H9 (cell line): ENCODE results near the gene LDB3. TPM values are rescaled to one million over a fixed set of nuclear protein-coding genes. Genes with fewer than 3 reads are reported as not detected.

Experiments used
- DNase-seq: peaks from one replicate; pipeline ENCODE4 v3.0.0-alpha.2; 2017
- H2AFZ ChIP-seq: one replicate; pipeline ENCODE4 v1.6.1; 2013; ENCODE audit warnings: mild to moderate bottlenecking, low read length, control low read depth, moderate library complexity
- H2AK5ac ChIP-seq: 2 replicates; pipeline ENCODE4 v1.6.1; 2013; ENCODE audit warnings: low read length, control low read depth, mixed read lengths; ENCODE audit not compliant: insufficient read length
- H2BK120ac ChIP-seq: one replicate; pipeline ENCODE4 v1.6.1; 2013; ENCODE audit warnings: low read depth, mild to moderate bottlenecking, low read length, control low read depth, inconsistent platforms; ENCODE audit not compliant: poor library complexity, severe bottlenecking
- H2BK12ac ChIP-seq: 2 replicates; pipeline ENCODE4 v1.6.1; 2013; ENCODE audit warnings: low read length, control low read depth, mixed read lengths, low read depth; ENCODE audit not compliant: insufficient read length
- H2BK15ac ChIP-seq: 2 replicates; pipeline ENCODE4 v1.6.1; 2013; ENCODE audit warnings: low read depth, low read length, control low read depth
- H2BK20ac ChIP-seq: one replicate; pipeline ENCODE4 v1.6.1; 2013; ENCODE audit warnings: low read depth, mild to moderate bottlenecking, low read length, control low read depth, inconsistent platforms; ENCODE audit not compliant: poor library complexity, severe bottlenecking
- H2BK5ac ChIP-seq: 2 replicates; pipeline ENCODE4 v1.6.1; 2013; ENCODE audit warnings: low read length, control low read depth, mixed read lengths; ENCODE audit not compliant: insufficient read length
- H3K14ac ChIP-seq: 2 replicates; pipeline ENCODE4 v1.6.1; 2013; ENCODE audit warnings: low read length, control low read depth; ENCODE audit not compliant: insufficient read depth
- H3K18ac ChIP-seq: 2 replicates; pipeline ENCODE4 v1.6.1; 2013; ENCODE audit warnings: low read depth, mild to moderate bottlenecking, mixed read lengths, low read length, control low read depth; ENCODE audit not compliant: insufficient read length
- H3K23ac ChIP-seq: 2 replicates; pipeline ENCODE4 v1.6.1; 2013; ENCODE audit warnings: low read length, control low read depth, mixed read lengths, low read depth; ENCODE audit not compliant: insufficient read length
- H3K23me2 ChIP-seq: 2 replicates; pipeline ENCODE4 v1.6.1; 2013; ENCODE audit warnings: low read depth, mild to moderate bottlenecking, mixed read lengths, low read length, control low read depth; ENCODE audit not compliant: insufficient read length, poor library complexity, severe bottlenecking
- H3K27ac ChIP-seq: 2 replicates; pipeline ENCODE4 v1.5.1; 2013; ENCODE audit warnings: low read length, control low read depth, mixed read lengths, low read depth; ENCODE audit not compliant: insufficient read length
- H3K27me3 ChIP-seq: 2 replicates; pipeline ENCODE4 v1.6.1; 2013; ENCODE audit warnings: low read length, control low read depth, inconsistent platforms; ENCODE audit not compliant: insufficient read depth
- H3K4ac ChIP-seq: 2 replicates; pipeline ENCODE4 v1.6.1; 2013; ENCODE audit warnings: low read depth, mild to moderate bottlenecking, control low read depth, inconsistent platforms, low read length, moderate library complexity
- H3K4me1 ChIP-seq: 2 replicates; pipeline ENCODE4 v1.6.1; 2013; ENCODE audit warnings: low read length, control low read depth, inconsistent platforms; ENCODE audit not compliant: insufficient read depth
- H3K4me2 ChIP-seq: 2 replicates; pipeline ENCODE4 v1.6.1; 2013; ENCODE audit warnings: low read length, control low read depth, mixed read lengths; ENCODE audit not compliant: insufficient read length, insufficient read depth
- H3K56ac ChIP-seq: 2 replicates; pipeline ENCODE4 v1.6.1; 2013; ENCODE audit warnings: low read depth, mild to moderate bottlenecking, mixed read lengths, low read length, control low read depth; ENCODE audit not compliant: insufficient read length
- H3K79me1 ChIP-seq: 2 replicates; pipeline ENCODE4 v1.6.1; 2013; ENCODE audit warnings: low read depth, mild to moderate bottlenecking, moderate library complexity, low read length, control low read depth, inconsistent platforms; ENCODE audit not compliant: insufficient read depth, poor library complexity, severe bottlenecking
- H3K79me2 ChIP-seq: 2 replicates; pipeline ENCODE4 v1.6.1; 2013; ENCODE audit warnings: low read length, control low read depth, inconsistent platforms; ENCODE audit not compliant: insufficient read depth
- H3K9ac ChIP-seq: 2 replicates; pipeline ENCODE4 v1.6.1; 2013; ENCODE audit warnings: low read length, control low read depth, mixed read lengths; ENCODE audit not compliant: insufficient read length; ENCODE audit errors: extremely low read depth
- H3K9me3 ChIP-seq: one replicate; pipeline ENCODE4 v1.6.1; 2013; ENCODE audit warnings: low read depth, low read length, inconsistent platforms; ENCODE audit not compliant: control insufficient read depth
- H3T11ph ChIP-seq: one replicate; pipeline ENCODE4 v1.6.1; 2013; ENCODE audit warnings: mild to moderate bottlenecking, low read length, control low read depth, inconsistent platforms
- H4K20me1 ChIP-seq: one replicate; pipeline ENCODE4 v1.6.1; 2013; ENCODE audit not compliant: control insufficient read depth, insufficient read length, insufficient read depth
- H4K5ac ChIP-seq: 2 replicates; pipeline ENCODE4 v1.6.1; 2013; ENCODE audit warnings: low read depth, mild to moderate bottlenecking, mixed read lengths, low read length, control low read depth; ENCODE audit not compliant: insufficient read length
- H4K8ac ChIP-seq: replicated peaks from 2 replicates; pipeline ENCODE4 v1.6.1; 2013; ENCODE audit warnings: low read length, control low read depth, mixed read lengths, low read depth; ENCODE audit not compliant: insufficient read length
- H4K91ac ChIP-seq: 2 replicates; pipeline ENCODE4 v1.6.1; 2013; ENCODE audit warnings: low read depth, mild to moderate bottlenecking, moderate library complexity, mixed read lengths, low read length, control low read depth; ENCODE audit not compliant: insufficient read length
- H3K27ac Mint-ChIP-seq, 3 experiments: 2 replicates in 2 of 3; 3 replicates in 1 of 3; pipeline ENCODE4 v1.8.0; 2020 to 2021; ENCODE audit warnings: mixed read lengths in 3 of 3, mild to moderate bottlenecking in 1 of 3, moderate library complexity in 1 of 3
- H3K27me3 Mint-ChIP-seq: 2 replicates; pipeline ENCODE4 v1.8.0; 2021; ENCODE audit warnings: low read depth, mild to moderate bottlenecking, moderate library complexity, mixed read lengths
- H3K36me3 Mint-ChIP-seq, 3 experiments: 2 replicates in 2 of 3; 3 replicates in 1 of 3; pipeline ENCODE4 v1.8.0; 2020 to 2021; ENCODE audit warnings: low read depth in 3 of 3, mixed read lengths in 3 of 3; ENCODE audit not compliant: insufficient read depth in 1 of 3
- H3K4me1 Mint-ChIP-seq, 2 experiments: 2 replicates each; pipeline ENCODE4 v1.8.0; 2020; ENCODE audit warnings: mixed read lengths in 2 of 2
- H3K4me3 Mint-ChIP-seq, 2 experiments: 2 replicates in 1 of 2; 3 replicates in 1 of 2; pipeline ENCODE4 v1.8.0; 2020 to 2021; ENCODE audit warnings: mild to moderate bottlenecking in 2 of 2, mixed read lengths in 2 of 2, moderate library complexity in 1 of 2
- H3K9me3 Mint-ChIP-seq, 2 experiments: 2 replicates in 1 of 2; 3 replicates in 1 of 2; pipeline ENCODE4 v1.8.0; 2020; ENCODE audit warnings: mild to moderate bottlenecking in 2 of 2, mixed read lengths in 2 of 2, moderate library complexity in 1 of 2
- CTCF ChIP-seq: fragments of 200-600 bp; sonication (generic); conservative IDR thresholded peaks from 3 replicates; pipeline ENCODE4 v1.8.0; 2021; ENCODE audit warnings: antibody characterized with exemption, mild to moderate bottlenecking
- WGBS: extraction: QIAGEN DNeasy Blood & Tissue Kit; methylation state at CpG from one replicate; pipeline ENCODE4 v1.1.7; 2013; ENCODE audit warnings: missing lambda C conversion rate, low lambda C conversion rate, mixed read lengths; ENCODE audit not compliant: insufficient read length; ENCODE audit errors: extremely low coverage; 5-methylcytosine and 5-hydroxymethylcytosine counted together
- total RNA-seq: library from RNA; stranded (reverse); gene quantifications from 2 replicates; pipeline ENCODE4 v1.2.1, GENCODE V29; 2021

The LDB3 gene
- total RNA-seq, 1 experiment from 2014 or later, result 0.17 TPM

GRCh38 chr10:86757113-86757972 lies 89.0 kb downstream of the LDB3 start:
- no peak for DNase-seq
- H2BK12ac ChIP-seq, result no peak overlapping the region
- H2BK120ac ChIP-seq, result no peak overlapping the region
- no peak overlapping the region for H3T11ph ChIP-seq
- H2BK5ac ChIP-seq, result no peak overlapping the region
- H3K23me2 ChIP-seq, result no peaks in the 10 kb centered on the region
- Mint-ChIP-seq H3K27ac (peak overlapping the region; percentile 72 to 89 (median 79)), H3K27me3 (no peaks in the 10 kb centered on the region), H3K4me1 (peaks cover 62 to 64% of the 10 kb centered on the region in 2 experiments), H3K9me3 (no peaks in the 10 kb centered on the region), H3K36me3 (peaks cover 4 to 10% (median 8%) of the 10 kb centered on the region in 3 experiments; a peak in 4 of 7 replicates), H3K4me3 (peak overlapping the region; percentile 91 to 93)
- H2BK20ac ChIP-seq, result no peak overlapping the region
- no peak; the same call in 2 of the 3 replicates for TF ChIP-seq CTCF
- H3K4ac ChIP-seq, result no peak overlapping the region
- H3K56ac ChIP-seq, result no peak overlapping the region
- no peak overlapping the region for H4K5ac ChIP-seq
- peak overlapping the region; percentile 87 for H3K9ac ChIP-seq
- no peak overlapping the region for H3K23ac ChIP-seq
- WGBS, result no CpG with 5 or more reads among the region's 47 CpGs
- peak overlapping the region; percentile 93 for H3K14ac ChIP-seq
- H3K9me3 ChIP-seq, result no peaks in the 10 kb centered on the region
- H3K4me1 ChIP-seq, result peaks cover 4% of the 10 kb centered on the region; the same call in 1 of the 2 replicates
- H3K79me2 ChIP-seq, result peaks cover 55% of the 10 kb centered on the region
- peaks cover 3% of the 10 kb centered on the region for H3K79me1 ChIP-seq
- H2BK15ac ChIP-seq, result no peak overlapping the region
- H3K18ac ChIP-seq, result peak overlapping the region; percentile 85
- H4K20me1 ChIP-seq, result peaks cover 3% of the 10 kb centered on the region
- H3K4me2 ChIP-seq, result peak overlapping the region; percentile 64
- H4K91ac ChIP-seq, result no peak overlapping the region
- no peak overlapping the region for H2AFZ ChIP-seq
- H3K27me3 ChIP-seq, result no peaks in the 10 kb centered on the region
- no peak overlapping the region for H4K8ac ChIP-seq
- H2AK5ac ChIP-seq, result no peak overlapping the region
- H3K27ac ChIP-seq, result no peak overlapping the region
